Measurements from ENCODE around the gene TDRD9.

GRCh38 chr14:104030958-104031357, 102.7 kb downstream of the TDRD9 start:
- TF ChIP-seq TAF1 (IDR thresholded peaks at IDR 0.05; ENCODE audit: low read depth): no peak
- no peak for TF ChIP-seq MAX (IDR thresholded peaks at IDR 0.05)
- no peak for TF ChIP-seq YY1 (IDR thresholded peaks at IDR 0.05; ENCODE audit: low read depth)
- TF ChIP-seq RAD21 (IDR thresholded peaks at IDR 0.05; ENCODE audit: low read depth): no peak
- TF ChIP-seq TEAD4 (IDR thresholded peaks at IDR 0.05): no peak
- no peak for TF ChIP-seq NFIC (IDR thresholded peaks at IDR 0.05)
- no peak for TF ChIP-seq FOXM1 (IDR thresholded peaks at IDR 0.05; ENCODE audit: borderline replicate concordance, low read depth)
- TF ChIP-seq EP300 (IDR thresholded peaks at IDR 0.05; ENCODE audit: borderline replicate concordance): no peak
- no peak for TF ChIP-seq CEBPB (IDR thresholded peaks at IDR 0.05)
- no peak for TF ChIP-seq REST (IDR thresholded peaks at IDR 0.05; ENCODE audit: low read depth)
